Activated CD8-positive, alpha-beta memory T cell treated with anti-CD3 and anti-CD28 coated beads for 24 hours (primary cell): ENCODE data around the gene TMEM192.
"Not testable (repeated sequence)": the region's sequence is repeated elsewhere in the genome, so short reads cannot be mapped to it uniquely, and the experiment has no call there.

Source experiments
- DNase-seq: peaks from one replicate; pipeline ENCODE4 v3.0.0-alpha.2; 2020

Gene TMEM192

GRCh38 chr4:165088366-165088765 is 24.3 kb downstream of the TMEM192 start:
- no peak for DNase-seq

GRCh38 chr4:165085946-165086345 is 26.7 kb downstream of the TMEM192 start:
- no peak for DNase-seq

GRCh38 chr4:165084787-165085186 is 27.9 kb downstream of the TMEM192 start:
- DNase-seq: not testable (repeated sequence)

GRCh38 chr4:165079476-165079875 is 33.2 kb downstream of the TMEM192 start:
- no peak for DNase-seq

GRCh38 chr4:165077034-165077578 is 35.6 kb downstream of the TMEM192 start:
- DNase-seq: no peak

GRCh38 chr4:165073346-165073745 is 39.3 kb downstream of the TMEM192 start:
- DNase-seq: not testable (repeated sequence)

GRCh38 chr4:165070560-165070959 is 42.1 kb downstream of the TMEM192 start:
- DNase-seq: no peak

- DNase-seq: no peak
Measured at GRCh38 chr4:165060938-165061337, 51.7 kb downstream of the TMEM192 start.

- no peak for DNase-seq
Measured at GRCh38 chr4:165059386-165059785, 53.3 kb downstream of the TMEM192 start.

GRCh38 chr4:165058666-165059065 is 54.0 kb downstream of the TMEM192 start:
- no peak for DNase-seq

GRCh38 chr4:165055601-165056000 is 57.1 kb downstream of the TMEM192 start:
- no peak for DNase-seq

- DNase-seq: no peak
Measured at GRCh38 chr4:165053645-165054044, 59.0 kb downstream of the TMEM192 start, which contains the start of gene TRIM75. Gene TRIM75 (plus strand): TSS chr4:165053866. CDS start chr4:165059148, 5,282 bp downstream.

- no peak for DNase-seq
Measured at GRCh38 chr4:165052627-165053026, 60.0 kb downstream of the TMEM192 start.

- no peak for DNase-seq
Measured at GRCh38 chr4:165048170-165048569, 64.5 kb downstream of the TMEM192 start.

- DNase-seq: no peak
Measured at GRCh38 chr4:165031436-165032211, 81.0 kb downstream of the TMEM192 start, which contains the start of gene TRIM60. Gene TRIM60 (plus strand): TSS chr4:165031999. CDS start chr4:165040073, 8,074 bp downstream.

GRCh38 chr4:165027762-165028402 is 84.8 kb downstream of the TMEM192 start:
- DNase-seq: no peak

- not testable (repeated sequence) for DNase-seq
Measured at GRCh38 chr4:165025782-165026181, 86.9 kb downstream of the TMEM192 start.
